Liver (tissue), 2 donors: ENCODE measurements around the gene SH3PXD2A.

ENCODE experiments used
- TAF1 ChIP-seq: conservative IDR thresholded peaks from 2 replicates; pipeline ENCODE4 v1.6.1; 2016; ENCODE audit warnings: antibody characterized with exemption, mild to moderate bottlenecking
- TF ChIP-seq, protein P1 (sequence below): IDR thresholded peaks from 2 replicates; pipeline ENCODE4 v1.6.1; 2016; ENCODE audit warnings: antibody characterized with exemption, mild to moderate bottlenecking
- donor health status: healthy.

DNA sequence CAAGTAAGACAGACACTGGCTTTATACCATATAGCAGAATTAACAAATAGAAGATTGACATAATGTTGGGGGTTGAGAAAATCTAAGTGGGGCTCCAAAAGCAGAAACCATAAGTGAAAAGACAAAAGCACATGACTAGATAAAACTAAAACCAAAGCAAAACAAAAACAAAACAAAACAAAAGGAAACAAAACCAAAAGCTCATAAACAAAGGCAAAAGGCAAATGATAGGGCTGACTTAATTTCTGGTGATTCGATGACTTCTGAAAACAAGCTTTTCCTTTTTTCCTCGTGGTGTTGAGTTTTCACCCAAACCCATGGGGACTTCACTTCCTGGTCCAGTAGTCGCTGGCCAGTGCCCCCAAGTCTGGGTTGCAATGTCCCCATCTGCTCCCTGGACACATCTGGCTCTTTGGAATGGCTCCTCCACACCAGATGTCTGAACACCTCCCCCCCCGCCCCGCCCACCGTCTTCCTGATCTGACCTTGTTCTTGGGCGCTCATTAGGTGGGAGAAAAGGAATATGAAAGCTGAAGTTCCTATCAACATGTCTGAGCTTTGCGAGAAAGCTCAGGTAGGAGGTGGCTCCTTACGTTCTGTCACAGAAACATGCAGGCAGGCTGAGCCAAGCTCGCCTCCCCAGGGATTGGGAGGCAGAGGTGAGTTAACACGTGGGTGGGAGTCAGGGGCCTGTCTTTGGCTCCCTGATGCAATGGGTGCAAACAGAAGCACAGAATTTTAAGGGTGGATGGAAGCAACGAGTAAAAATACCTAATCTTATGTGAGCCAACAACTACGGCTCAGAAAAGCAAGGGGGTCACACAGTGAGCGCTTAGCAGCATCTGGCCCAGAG is 240.8 kb downstream of the SH3PXD2A start:
- no peak for TF ChIP-seq TAF1
- TF ChIP-seq, protein P1, sequence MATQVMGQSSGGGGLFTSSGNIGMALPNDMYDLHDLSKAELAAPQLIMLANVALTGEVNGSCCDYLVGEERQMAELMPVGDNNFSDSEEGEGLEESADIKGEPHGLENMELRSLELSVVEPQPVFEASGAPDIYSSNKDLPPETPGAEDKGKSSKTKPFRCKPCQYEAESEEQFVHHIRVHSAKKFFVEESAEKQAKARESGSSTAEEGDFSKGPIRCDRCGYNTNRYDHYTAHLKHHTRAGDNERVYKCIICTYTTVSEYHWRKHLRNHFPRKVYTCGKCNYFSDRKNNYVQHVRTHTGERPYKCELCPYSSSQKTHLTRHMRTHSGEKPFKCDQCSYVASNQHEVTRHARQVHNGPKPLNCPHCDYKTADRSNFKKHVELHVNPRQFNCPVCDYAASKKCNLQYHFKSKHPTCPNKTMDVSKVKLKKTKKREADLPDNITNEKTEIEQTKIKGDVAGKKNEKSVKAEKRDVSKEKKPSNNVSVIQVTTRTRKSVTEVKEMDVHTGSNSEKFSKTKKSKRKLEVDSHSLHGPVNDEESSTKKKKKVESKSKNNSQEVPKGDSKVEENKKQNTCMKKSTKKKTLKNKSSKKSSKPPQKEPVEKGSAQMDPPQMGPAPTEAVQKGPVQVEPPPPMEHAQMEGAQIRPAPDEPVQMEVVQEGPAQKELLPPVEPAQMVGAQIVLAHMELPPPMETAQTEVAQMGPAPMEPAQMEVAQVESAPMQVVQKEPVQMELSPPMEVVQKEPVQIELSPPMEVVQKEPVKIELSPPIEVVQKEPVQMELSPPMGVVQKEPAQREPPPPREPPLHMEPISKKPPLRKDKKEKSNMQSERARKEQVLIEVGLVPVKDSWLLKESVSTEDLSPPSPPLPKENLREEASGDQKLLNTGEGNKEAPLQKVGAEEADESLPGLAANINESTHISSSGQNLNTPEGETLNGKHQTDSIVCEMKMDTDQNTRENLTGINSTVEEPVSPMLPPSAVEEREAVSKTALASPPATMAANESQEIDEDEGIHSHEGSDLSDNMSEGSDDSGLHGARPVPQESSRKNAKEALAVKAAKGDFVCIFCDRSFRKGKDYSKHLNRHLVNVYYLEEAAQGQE, result no peak
